NAMALWA (cell line): ENCODE results near the gene MYL3.
"Not testable (repeated sequence)": the region's sequence is repeated elsewhere in the genome, so short reads cannot be mapped to it uniquely, and the experiment has no call there.

ENCODE experiments used
- DNase-seq: peaks from one replicate; pipeline ENCODE4 v3.0.0-alpha.2; 2015; ENCODE audit warnings: low spot score

MYL3 gene

DNA sequence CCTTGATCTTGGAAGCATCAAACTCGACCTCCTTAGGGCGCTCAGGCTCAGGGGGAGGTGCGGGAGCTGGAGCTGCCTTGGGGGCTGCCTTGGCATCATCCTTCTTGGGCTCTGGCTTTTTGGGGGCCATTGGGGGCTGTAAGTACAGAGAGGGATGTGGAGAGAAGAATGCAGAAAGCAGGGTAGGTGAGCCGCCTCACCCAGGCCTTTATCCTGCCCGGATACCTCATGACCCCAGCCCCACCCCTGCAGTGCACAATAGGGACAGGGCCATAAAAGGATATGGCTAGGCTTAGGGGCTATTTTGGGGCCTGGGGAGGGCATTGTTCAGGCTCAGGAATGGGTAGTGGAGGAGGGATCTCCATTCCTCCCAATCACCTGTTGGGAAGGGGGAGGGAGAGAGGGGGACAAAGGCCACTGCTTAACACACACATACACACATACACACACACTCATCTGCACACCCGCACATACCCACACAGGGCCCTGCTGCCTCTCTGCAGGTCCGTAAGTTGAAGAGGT lies at the start of gene MYL3:
Gene MYL3, minus strand, starts transcription at position 184 of the 522 bp plus-strand sequence. Its CDS starts 54 bp downstream, at position 130.
- no peak for DNase-seq

DNA sequence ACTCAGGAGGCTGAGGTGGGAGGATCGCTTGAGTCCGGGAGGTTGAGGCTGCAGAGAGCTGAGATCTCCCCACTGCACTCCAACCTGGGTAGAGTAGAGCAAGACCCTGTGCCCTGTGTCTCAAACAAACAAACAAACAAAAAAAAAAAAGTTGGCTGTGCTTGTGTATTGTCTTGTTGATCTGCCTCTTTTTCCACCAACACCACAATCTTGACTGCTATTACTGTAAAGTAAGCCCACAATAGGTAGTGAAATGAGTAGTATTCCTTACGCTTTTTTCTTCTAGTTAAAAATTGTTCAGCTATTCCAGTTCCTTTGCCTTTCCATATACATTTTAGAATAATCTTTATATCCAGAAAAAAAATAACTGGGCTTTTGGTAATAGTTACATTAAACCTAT lies 49.7 kb upstream of the MYL3 start:
- no peak for DNase-seq

DNA sequence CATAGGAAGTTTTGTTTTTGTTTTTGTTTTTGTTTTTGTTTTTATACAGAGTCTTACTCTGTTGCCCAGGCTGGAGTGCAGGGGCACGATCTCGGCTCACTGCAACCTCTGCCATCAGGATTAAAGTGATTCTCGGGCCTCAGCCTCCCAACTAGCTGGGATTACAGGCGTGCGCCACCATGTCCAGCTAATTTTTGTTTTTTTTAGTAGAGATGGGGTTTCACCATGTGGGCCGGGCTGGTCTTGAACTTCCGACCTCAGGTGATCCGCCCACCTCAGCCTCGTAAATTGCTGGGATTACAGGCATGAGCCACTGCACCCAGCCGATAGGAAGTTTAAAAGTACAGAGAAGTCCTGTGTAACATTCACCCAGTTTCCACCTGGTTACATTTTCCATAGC lies 47.7 kb upstream of the MYL3 start:
- not testable (repeated sequence) for DNase-seq

DNA sequence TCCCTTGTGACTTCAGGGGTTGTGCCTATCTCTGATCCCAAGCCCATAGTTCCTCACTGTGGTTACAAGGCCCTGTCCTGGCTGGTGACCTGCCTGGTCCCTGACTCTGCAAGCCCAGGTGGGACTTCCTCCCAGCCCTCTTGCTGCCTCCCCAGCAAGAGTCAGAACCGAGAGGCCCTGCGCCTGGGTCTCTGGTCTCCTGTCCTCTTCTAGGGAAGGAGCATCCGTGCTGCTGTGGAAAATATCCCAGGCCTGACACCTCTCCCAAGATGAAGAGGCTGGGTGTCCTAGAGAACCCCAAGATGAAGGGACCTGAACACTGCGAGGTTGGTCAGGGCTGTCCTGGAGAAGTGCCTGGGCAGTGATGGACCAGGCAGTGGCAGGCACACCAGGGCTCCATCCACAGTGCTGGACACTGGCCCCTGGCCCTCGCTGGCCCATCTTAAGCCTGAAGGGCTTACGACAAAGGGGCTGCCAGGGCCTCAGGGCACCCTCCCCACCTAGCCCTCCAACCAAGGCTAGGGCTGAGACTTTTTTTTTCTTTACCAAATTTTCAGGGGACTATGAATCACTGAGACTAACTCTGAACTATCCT lies 47.0 kb upstream of the MYL3 start:
- no peak for DNase-seq

DNA sequence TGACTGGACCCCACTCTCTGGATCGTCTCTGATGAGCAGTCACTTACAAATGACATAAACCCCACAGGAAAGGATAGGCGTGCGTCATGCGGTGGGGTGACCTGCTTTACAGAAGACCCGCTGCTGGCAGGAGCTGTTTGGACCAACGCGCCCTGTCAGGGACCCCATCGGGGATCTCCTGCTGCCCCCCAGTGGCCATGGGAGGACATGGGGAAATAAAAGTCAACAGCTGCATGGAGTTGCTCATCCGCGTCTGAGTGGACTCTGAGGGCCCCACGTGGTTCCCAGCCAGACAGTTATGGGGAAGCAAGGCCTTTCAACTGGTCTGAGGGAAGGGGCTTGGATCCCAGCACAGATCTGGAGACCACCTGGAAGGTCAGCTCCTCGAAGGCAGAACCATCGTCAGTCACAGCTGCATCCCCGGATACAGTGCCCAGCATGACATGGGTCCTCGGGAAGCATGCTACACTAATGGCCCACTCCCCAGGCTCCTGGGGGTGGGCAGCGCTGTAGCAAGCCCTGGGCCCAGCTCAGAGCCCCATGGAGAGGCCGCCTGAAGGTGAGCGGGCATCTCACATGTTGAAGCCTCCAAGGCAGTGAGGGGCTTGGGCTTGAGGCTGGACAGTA lies 46.4 kb upstream of the MYL3 start:
- DNase-seq, result peak; percentile 77

DNA sequence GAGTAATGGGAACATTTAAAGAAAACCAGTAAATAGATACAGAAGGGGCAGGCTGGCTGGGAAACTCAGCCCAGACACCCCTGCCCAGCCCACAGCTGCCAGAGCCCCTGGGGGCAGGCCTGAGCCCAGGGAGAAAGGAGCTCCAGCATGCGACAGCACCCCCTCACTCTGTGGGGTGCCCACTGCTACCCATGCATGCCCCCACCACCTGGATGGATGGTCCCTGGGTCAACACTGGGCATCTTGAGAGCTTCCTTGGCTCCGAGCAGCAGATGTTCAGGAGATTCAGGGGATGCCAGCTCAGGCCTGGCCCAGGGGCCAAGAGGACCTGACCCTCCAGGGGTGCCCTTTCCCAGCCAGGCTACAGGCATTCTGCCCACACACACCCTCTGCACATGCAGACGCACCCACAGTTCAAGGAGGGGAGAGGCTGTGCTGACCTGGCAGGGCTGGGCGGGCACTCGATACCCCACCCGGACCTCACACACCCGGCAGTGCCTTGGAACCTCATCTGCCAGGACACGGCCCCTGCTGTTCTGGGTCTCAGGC lies 45.8 kb upstream of the MYL3 start:
- no peak for DNase-seq

DNA sequence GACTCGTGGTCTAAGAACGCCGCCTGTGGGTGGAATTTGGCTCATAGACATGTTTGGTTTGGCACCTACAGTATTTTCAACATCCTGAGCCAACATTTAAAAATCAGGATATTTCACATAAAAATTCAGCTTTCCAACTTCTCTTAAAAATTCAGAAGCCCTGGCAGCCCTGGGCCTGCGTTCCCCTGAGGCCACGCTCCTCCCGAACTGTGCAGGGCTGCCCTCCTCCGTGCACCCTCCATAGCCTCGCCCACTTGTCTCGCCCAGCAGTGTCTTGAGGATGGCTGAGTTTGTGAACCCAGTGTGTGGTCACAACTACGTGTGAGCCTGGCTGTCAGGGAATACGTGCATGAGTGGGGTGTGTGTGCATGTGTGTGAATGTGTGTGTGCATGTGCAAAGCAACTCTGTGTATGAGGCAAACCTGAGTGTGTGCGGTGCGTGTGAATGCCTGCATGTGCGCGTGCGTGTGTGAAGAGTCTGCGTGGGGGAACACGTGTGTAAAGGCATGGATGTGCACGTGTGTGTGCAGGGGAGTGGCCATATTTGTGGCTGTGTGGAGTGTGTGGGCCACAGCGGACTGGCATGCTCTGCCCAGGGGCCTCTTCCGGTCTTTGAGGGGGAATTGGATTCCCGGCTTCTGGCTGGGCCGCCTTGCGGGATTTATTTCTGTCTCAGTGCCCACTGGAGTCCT lies 45.2 kb upstream of the MYL3 start:
- no peak for DNase-seq

DNA sequence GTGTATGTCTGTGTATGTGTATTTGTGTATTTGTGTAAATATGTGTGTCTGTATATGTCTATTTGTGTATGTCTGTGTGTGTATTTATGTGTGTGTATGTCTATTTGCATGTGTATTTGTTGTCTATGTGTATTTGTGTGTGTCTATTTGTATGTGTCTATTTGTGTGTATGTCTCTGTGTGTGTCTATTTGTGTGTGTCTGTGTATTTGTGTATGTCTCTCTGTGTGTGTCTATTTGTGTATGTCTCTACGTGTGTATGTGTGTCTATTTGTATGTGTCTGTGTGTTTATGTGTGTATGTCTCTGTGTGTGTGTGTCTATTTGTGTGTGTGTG lies 44.7 kb upstream of the MYL3 start:
- DNase-seq, result no peak

DNA sequence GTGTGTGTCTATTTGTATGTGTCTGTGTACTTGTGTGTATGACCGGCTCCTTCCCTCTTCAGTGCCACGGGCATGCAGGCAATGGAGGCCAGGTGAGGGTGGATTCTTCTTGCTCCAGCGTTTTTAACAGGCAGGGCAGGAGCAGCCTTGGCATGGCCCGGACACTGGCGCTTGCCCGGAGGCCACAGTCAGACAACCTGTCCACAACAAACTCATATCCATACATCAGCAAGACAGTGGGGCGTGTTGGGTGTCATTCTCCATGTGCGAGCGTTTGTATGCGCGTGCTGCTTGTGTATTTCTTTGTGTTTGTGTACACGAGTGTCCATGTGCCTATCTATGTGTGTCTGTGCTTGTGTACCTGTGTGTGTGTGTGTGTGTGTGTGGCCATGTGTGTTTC lies 44.0 kb upstream of the MYL3 start:
- no peak for DNase-seq

DNA sequence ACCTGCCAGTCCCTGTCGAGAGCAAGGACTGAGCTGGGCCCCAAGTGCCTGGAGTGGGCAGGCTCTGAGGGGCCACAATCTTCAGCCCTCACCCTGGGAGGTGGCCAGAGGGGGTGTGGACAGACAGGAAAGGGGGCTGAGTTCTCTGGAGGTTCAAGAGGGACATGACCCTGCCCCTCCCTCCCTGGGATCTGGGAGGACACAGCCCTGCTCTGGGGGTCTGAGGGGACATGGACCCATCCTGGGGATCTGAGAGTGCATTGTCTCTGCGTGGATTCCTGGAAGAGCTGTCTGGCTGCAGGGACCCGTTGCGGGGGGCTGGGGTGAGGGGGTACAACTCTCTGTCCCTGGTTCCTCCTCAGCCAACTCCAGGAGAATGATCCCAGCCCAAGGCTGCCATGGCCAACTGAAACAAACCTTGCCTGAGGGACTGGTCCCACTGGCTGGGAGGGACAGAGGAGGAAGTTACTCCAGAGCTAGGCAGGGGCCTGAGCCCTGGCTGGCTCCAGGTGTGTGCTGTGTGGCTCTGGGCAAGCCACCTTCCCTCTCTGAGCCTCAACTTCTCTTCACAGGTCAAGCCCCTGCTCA lies 43.3 kb upstream of the MYL3 start:
- no peak for DNase-seq

DNA sequence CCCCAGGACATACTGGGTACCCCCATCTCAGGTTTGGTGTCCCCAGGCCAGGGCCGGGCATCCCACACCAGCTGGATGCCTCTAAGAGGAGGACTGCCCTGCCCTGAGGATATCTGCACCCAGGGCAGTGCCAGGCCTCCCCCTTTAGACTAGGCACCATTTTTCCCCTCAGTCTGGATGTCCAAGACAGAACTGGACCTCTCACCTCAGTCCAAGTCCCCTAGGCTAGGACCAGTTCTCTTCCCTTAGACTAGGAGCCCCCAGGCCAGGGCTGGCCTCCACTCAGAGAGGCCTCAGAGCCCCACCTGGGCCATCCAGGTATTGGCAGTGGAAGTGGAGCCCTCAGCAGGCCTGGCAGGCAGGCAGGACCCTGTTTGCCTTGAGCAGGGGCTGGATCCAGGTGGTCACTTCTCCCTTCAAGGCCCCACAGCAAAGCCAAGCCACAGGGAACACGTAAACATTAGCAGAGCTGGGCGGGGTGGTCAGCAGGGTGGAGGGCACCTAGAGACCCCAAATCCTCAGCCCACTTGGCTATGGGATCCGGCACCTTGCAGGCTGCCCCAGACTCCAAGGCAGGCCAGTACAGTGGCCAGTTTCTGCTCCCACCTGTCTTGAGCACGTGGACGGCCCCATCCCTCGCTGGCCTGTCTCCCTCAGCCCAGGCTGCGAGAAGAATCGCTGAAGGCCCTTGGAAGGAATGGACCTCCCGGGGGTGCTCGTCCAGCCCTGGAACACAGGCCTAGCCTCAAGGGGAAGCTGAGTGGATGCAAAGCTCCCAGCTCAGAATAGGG lies 42.6 kb upstream of the MYL3 start:
- no peak for DNase-seq

DNA sequence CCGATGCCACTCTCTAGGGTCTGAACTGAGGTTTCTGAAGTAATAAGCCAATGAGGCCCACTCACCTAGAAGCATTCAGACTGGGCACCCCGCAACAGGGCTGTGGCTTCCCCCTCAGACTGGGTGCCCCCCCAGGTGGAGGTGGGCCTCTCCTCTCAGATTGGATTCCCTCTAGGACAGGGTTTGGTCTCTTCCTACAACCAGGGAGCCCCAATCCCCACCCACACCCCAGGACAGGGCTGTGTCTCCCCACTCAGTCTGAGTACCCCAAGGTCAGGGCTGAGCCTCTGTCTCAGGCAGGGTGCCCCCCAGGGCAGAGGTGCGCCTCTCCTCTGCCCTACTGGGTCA lies 41.9 kb upstream of the MYL3 start:
- no peak for DNase-seq

DNA sequence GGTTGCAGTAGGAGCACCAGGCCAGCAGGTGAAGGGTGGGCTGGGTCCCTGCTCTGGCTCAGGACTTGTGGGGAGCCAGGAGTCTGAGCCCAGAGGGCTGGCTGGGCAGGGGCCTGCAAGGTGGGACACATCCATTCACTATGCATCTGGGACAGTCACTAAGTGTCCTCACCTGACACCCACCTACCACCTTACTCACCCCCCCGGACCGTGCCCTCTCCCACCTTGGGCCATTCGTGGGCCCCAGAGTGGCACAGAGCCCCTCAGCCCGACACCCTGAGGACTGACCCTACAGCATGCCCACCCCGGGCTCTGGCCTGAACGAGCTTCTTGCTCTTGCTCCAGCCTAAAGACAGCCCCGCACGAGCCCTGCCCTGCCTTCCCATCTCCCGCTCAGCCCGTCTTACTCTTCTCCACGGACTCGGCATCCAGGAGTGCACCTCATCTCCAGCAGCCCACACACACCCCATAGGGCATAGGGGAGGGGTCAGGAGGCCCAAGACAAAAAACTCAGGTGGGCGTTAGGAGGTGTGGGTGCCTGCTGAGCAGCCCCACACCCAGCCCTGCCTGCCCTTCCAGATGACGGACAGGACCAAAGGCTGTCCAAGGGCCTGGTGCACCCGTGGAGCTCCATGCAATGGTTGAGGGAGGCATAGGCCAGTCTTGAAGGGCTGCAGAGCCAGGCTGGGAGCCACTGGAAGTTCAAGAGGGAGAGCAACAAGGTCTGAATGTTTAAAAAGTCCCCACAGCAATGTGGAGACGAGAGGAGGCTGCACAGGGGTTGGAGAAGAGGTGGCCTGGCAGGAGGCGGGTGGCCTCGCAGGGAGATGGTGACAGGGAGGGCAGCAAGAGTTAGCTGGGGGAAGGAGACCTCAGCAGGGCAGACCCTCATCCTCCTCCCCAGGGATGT lies 41.3 kb upstream of the MYL3 start:
- no peak for DNase-seq

DNA sequence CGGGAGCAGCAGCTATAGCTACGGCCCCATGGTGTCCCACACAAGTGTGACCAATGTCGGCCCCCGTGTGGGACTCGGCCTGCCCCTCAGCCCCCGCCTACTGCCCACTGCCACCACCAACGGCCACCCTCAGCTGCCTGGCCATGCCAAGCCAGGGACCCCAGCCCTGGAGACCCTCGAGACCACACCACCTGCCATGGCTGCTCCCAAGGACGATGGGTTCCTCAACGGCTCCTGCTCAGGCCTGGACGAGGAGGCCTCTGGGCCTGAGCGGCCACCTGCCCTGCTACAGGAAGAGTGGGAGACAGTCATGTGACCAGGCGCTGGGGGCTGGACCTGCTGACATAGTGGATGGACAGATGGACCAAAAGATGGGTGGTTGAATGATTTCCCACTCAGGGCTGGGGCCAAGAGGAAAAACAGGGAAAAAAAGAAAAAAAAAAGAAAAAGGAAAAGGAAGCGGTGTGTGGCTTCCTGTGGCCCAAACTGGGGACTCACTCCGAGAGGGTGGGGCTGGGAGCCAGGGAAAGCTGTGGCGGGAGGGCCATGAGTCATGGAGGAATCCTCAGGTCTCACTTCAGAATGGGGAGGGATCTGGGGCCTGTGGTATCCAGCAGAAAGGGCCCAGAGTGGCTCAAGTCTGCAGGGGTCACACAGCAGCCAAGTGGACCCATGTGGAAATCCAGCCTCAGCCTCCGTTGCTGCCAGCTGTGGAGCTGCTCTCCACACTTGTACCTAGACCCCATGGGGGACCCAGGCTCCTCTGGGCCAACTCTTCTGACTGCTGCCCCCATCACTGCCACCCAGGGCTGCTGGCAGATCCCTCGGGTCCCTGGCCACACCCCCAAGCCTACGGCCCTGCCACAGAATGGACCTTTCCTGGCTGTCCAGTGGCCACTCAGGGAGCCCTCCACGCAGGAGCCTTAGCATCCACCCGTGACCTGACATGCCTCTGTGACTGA lies 40.4 kb upstream of the MYL3 start:
- no peak for DNase-seq

DNA sequence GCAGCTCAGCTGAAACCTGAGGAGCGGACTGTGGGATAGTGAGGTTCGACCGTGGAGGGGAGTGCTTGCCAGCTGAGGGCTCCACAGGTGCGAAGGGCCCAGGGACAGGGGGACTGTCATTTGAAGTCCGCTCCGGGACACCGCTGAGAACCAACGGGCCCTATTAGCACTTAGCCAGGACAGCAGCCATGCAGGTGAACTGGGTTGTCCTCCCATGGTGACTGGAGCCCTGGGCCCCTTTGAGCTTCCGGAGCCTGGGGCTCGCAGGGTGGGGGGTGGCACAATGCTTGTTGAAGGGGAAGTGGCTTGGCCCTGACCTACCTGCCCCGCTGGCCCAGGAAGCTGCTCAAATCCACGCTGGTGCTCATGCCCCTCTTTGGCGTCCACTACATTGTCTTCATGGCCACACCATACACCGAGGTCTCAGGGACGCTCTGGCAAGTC lies 39.0 kb upstream of the MYL3 start:
- no peak for DNase-seq

DNA sequence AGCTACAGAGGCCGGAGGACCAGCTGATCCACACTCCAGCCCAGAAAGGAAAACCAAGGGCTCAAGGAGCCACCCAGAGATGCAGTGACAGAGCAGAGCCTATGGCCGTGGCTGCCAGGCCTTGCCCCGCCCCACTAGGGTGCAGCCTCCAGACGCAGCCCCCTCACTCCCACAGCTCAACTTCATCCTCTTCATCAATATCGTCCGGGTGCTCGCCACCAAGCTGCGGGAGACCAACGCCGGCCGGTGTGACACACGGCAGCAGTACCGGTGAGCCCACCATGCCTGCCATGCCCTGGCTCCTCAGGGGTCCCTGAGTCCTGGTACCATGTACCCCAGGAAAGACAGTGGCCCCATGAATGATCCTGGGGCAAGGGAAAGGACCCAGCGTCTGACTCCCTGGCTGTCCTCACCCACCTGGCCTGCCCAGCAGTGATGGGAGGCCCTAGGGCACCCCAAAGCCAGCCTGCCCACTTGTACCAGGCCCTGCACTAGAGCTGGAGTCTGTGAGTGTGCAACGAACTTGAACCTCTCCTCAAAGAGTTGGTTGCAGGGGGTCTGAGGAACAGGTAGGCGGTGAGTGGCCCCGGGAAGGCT lies 38.4 kb upstream of the MYL3 start:
- no peak for DNase-seq

DNA sequence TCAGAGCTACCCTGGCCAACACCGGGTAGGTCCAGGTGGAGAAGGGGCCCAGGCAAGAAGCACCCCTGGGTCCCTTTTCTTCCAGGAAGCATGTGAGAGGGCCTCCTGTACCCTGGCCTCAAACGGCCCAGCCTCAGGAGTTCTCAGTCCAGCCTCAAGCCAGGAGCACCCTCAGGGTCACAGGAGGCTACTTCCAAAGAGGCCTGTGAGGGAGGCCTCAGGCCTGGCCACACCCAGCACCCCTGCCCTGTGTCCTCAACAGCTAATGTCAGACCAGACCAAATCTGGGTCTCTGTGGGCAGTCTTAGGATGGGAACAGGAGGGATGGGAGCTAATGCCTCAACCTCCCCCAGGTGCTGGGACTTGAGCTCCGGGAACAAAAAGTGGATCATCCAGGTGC lies 37.8 kb upstream of the MYL3 start:
- no peak for DNase-seq

DNA sequence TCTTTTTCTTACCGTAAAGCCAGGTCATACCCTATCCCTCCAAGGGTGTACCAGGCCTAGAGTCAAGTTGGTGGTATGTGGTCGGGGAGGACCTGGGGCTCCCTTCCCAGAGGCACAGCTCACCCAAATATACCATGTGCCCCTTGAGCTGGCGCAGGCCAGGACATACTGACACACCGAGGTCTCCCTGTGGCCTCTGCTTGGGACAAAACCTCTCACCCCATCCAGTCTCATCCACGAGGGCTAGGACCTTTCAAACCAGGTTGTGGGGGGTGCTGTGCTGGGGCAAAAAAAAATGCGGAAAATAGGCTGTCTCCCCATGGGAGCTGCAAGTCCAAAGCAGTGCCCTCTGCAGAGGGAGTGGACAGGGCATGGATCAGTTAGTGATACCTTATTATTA lies 37.1 kb upstream of the MYL3 start:
- no peak for DNase-seq

DNA sequence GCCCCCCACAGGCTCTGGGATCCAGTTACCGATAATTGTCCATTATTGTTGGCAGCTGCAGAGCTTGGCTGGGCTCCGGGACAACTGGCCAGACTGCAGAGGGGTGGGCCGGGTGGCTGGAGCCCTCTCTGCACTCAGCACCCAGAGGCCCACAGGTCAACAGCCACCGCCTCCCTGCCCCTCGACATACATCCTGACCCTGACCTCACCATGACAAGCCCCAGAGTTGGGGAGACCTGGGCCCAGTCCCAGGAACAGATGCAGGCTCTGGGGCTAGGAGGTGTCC lies 36.7 kb upstream of the MYL3 start:
- no peak for DNase-seq
